GM23248 (cell line): Measurements from ENCODE around the gene FAM114A1. TPM values are rescaled to one million over a fixed set of nuclear protein-coding genes. Genes with fewer than 3 reads are reported as not detected.

ENCODE experiments used
- DNase-seq: peaks from one replicate; pipeline ENCODE4 v3.0.0-alpha.2; 2015
- H2AFZ ChIP-seq: fragments of 200-600 bp; sonication (generic); 2 replicates; pipeline ENCODE4 v1.6.1; 2016; ENCODE audit warnings: antibody characterized with exemption
- H3F3A ChIP-seq: fragments of 200-600 bp; sonication (generic); 2 replicates; pipeline ENCODE4 v1.6.1; 2016; ENCODE audit warnings: mild to moderate bottlenecking, antibody characterized with exemption, mixed run types; ENCODE audit not compliant: insufficient read depth
- H3K27ac ChIP-seq: fragments of 200-600 bp; sonication (generic); 2 replicates; pipeline ENCODE4 v1.5.1; 2016; ENCODE audit warnings: mild to moderate bottlenecking
- H3K27me3 ChIP-seq: fragments of 200-600 bp; sonication (generic); replicated peaks from 2 replicates; pipeline ENCODE4 v1.6.1; 2016; ENCODE audit warnings: mild to moderate bottlenecking; ENCODE audit not compliant: insufficient read depth
- H3K36me3 ChIP-seq: fragments of 200-600 bp; sonication (generic); 2 replicates; pipeline ENCODE4 v1.6.1; 2016; ENCODE audit warnings: low read depth, mild to moderate bottlenecking
- H3K4me1 ChIP-seq: fragments of 200-600 bp; sonication (generic); 2 replicates; pipeline ENCODE4 v1.6.1; 2016; ENCODE audit warnings: mild to moderate bottlenecking; ENCODE audit not compliant: insufficient read depth
- H3K4me2 ChIP-seq: fragments of 200-600 bp; sonication (generic); one replicate; pipeline ENCODE4 v1.6.1; 2016; ENCODE audit warnings: mild to moderate bottlenecking; ENCODE audit not compliant: unreplicated experiment
- H3K4me3 ChIP-seq: fragments of 200-600 bp; sonication (generic); 2 replicates; pipeline ENCODE4 v1.5.1; 2016; ENCODE audit warnings: mild to moderate bottlenecking
- H3K79me2 ChIP-seq: fragments of 200-600 bp; sonication (generic); 2 replicates; pipeline ENCODE4 v1.6.1; 2016; ENCODE audit warnings: mild to moderate bottlenecking; ENCODE audit not compliant: insufficient read depth
- H3K9ac ChIP-seq: fragments of 200-600 bp; sonication (generic); 2 replicates; pipeline ENCODE4 v1.6.1; 2016; ENCODE audit warnings: mild to moderate bottlenecking
- H3K9me2 ChIP-seq: fragments of 200-600 bp; sonication (generic); 2 replicates; pipeline ENCODE4 v1.6.1; 2016; ENCODE audit warnings: mixed run types, mild to moderate bottlenecking, moderate library complexity; ENCODE audit not compliant: insufficient read depth
- H3K9me3 ChIP-seq: fragments of 200-600 bp; sonication (generic); one replicate; pipeline ENCODE4 v1.6.1; 2017; ENCODE audit warnings: low read depth
- H4K20me1 ChIP-seq: fragments of 200-600 bp; sonication (generic); 2 replicates; pipeline ENCODE4 v1.6.0; 2016; ENCODE audit not compliant: insufficient read depth
- EZH2 ChIP-seq: fragments of 200-600 bp; sonication (generic); IDR thresholded peaks from 2 replicates; pipeline ENCODE4 v1.6.1; 2018; ENCODE audit warnings: antibody characterized with exemption, mild to moderate bottlenecking; ENCODE audit not compliant: insufficient read depth, poor library complexity, severe bottlenecking
- EZH2phosphoT487 ChIP-seq: fragments of 200-600 bp; sonication (generic); IDR thresholded peaks from 2 replicates; pipeline ENCODE4 v1.6.1; 2018; ENCODE audit warnings: antibody characterized with exemption, moderate library complexity, mild to moderate bottlenecking, low read depth; ENCODE audit not compliant: insufficient read depth
- WGBS, 2 experiments: methylation state at CpG; one replicate each; pipeline ENCODE4 v1.1.6; 2015 to 2017; ENCODE audit warnings: low lambda C conversion rate in 2 of 2, low coverage in 1 of 2; ENCODE audit errors: missing lambda C conversion rate in 2 of 2; 5-methylcytosine and 5-hydroxymethylcytosine counted together
- in situ Hi-C: fragments of 300-500 bp; cut with MboI; formaldehyde crosslinking; loops from 2 replicates; pipeline ENCODE4 v1.15.0; 2020
- polyA plus RNA-seq: library from polyadenylated mRNA; unstranded; fragments of >200 nt; fragmentation: Nextera tagmentation; extraction: Ambion mirVana; gene quantifications from 2 replicates; pipeline ENCODE4 v1.2.1, GENCODE V29; 2016
- total RNA-seq: library from RNA; depleted of rRNA; stranded (reverse); fragments of >200 nt; shearing (Covaris generic); gene quantifications from 2 replicates; pipeline ENCODE4 v1.2.3, GENCODE V29; 2014

The FAM114A1 gene
- total and polyA plus RNA-seq, 2 experiments from 2014 or later = 237 to 318 TPM

GRCh38 chr4:38982361-38983095 lies 114.9 kb downstream of the FAM114A1 start:
- H3K9ac ChIP-seq = no peak overlapping the region
- no peak for TF ChIP-seq EZH2
- TF ChIP-seq EZH2phosphoT487 = no peak
- no peak overlapping the region for H3K4me3 ChIP-seq
- H3K36me3 ChIP-seq = no peaks in the 10 kb centered on the region
- peak; percentile 85 for DNase-seq
- H3K9me3 ChIP-seq = no peaks in the 10 kb centered on the region
- peaks cover 42% of the 10 kb centered on the region for H3F3A ChIP-seq
- H3K79me2 ChIP-seq = no peaks in the 10 kb centered on the region
- in situ Hi-C loops = no loop called here
- no peaks in the 10 kb centered on the region for H3K27me3 ChIP-seq
- peak overlapping the region; percentile 16 for H3K4me2 ChIP-seq
- H2AFZ ChIP-seq = no peak overlapping the region
- WGBS, 2 experiments = 48 to 62% methylated on average over 5 of the region's 5 CpGs
- H3K27ac ChIP-seq = no peak overlapping the region
- no peaks in the 10 kb centered on the region for H3K9me2 ChIP-seq
- peaks cover 50% of the 10 kb centered on the region for H3K4me1 ChIP-seq
- H4K20me1 ChIP-seq = no peaks in the 10 kb centered on the region

GRCh38 chr4:38983291-38983690 lies 115.7 kb downstream of the FAM114A1 start:
- in situ Hi-C loops = no loop called here
- no peaks in the 10 kb centered on the region for H3K9me2 ChIP-seq
- 76 to 83% methylated on average over 6 of the region's 6 CpGs for WGBS, 2 experiments

DNA sequence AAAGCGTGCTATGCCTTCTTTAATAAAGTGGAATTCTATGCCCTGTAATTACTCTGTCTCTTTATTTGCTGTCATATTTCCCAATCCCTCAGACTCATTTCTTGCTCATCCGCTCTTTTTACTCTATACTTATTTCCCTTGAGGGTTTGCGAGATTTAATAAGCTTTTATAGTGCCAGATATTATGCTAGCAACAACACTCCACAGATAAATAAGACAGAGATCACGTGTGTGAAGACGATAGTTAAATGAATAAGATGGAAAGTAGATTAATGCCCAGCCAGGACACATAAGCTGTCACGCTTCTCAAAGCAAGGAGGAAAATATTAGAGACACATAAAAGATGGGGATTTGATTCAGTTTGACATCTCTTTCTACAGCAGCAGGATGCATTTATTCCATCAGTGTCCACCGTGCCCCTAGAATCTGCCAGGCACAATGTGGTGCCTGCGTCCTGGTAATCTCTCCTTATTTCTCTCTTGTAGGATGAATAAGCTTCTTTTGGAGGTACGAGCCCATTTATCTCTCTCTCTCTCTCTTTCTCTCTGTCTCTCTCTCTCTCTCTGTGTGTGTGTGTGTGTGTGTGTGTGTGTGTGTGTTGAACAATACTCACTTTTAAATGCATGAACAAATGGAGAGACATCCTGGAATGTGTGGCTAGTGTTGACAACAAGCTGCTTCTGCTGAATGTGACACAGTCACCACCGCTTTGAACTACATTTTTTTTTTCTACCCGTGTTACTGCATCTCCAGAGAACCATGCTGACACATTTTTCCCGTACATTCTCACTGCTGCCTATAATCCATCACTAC lies 116.4 kb downstream of the FAM114A1 start:
- whole genome bisulfite sequencing, 2 experiments = 56 to 57% methylated on average over 12 of the region's 12 CpGs
- Histone ChIP-seq H3K27ac (peak overlapping the region; percentile 17), H3K9ac (no peak overlapping the region; the same call in 1 of the 2 replicates), H3K79me2 (no peaks in the 10 kb centered on the region), H3K4me3 (no peak overlapping the region), H3K27me3 (no peaks in the 10 kb centered on the region), H3K36me3 (no peaks in the 10 kb centered on the region), H3K4me1 (peaks cover 50% of the 10 kb centered on the region), H3K9me3 (no peaks in the 10 kb centered on the region), H2AFZ (peak overlapping the region; percentile 31; the same call in 1 of the 2 replicates), H3F3A (peaks cover 42% of the 10 kb centered on the region), H4K20me1 (no peaks in the 10 kb centered on the region), H3K9me2 (no peaks in the 10 kb centered on the region), H3K4me2 (no peak overlapping the region)
- in situ Hi-C loops = no loop called here
- TF ChIP-seq EZH2 (no peak), EZH2phosphoT487 (peak; percentile 72; the same call in 1 of the 2 replicates)
- DNase-seq = peak; percentile 70

More at GRCh38 chr4:38983291-38983690, 115.7 kb downstream of the FAM114A1 start:
- DNase-seq = no peak
- H3K79me2 ChIP-seq = no peaks in the 10 kb centered on the region
- H3K4me2 ChIP-seq = no peak overlapping the region
- H3K4me1 ChIP-seq = peaks cover 50% of the 10 kb centered on the region
- no peak overlapping the region for H3K9ac ChIP-seq
- no peaks in the 10 kb centered on the region for H3K9me3 ChIP-seq
- H3F3A ChIP-seq = peaks cover 42% of the 10 kb centered on the region
- no peaks in the 10 kb centered on the region for H3K36me3 ChIP-seq
- no peak overlapping the region for H3K27ac ChIP-seq
- no peaks in the 10 kb centered on the region for H3K27me3 ChIP-seq
- no peak overlapping the region for H2AFZ ChIP-seq
- no peak for TF ChIP-seq EZH2phosphoT487
- no peak for TF ChIP-seq EZH2
- H4K20me1 ChIP-seq = no peaks in the 10 kb centered on the region
- no peak overlapping the region for H3K4me3 ChIP-seq

DNA sequence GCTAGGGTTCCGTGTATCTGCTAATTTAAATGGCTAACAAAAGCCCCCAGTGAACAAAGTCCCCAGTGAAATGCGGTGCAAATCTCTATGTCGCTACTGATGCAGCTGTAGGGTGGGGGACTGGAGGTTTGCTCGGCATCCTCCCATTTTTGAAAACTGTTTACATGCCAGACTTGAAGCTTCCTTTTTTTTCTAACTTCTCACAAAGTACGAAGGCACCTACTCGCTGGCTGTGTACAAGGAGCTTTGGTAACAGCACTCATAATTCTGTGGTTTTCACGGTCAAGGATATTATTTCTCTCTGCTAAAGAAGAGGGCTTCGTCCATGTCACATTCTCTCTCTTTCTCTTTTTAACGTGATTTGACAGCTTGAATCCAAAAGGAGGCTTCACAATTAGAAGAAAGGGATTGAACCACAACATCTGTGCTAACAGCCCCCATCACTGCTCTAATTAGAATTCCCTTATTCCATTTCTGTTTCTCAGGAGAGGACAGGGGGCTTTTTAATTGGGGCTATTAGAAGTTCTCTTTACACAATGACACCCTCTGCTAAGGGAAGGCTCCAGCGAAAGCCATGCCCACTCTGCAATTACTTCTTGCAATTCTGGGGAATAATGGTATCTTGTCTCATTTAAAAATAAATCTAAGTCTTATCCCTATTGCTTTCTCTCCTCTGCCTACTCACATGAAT lies 117.9 kb downstream of the FAM114A1 start:
- in situ Hi-C loops = no loop called here
- TF ChIP-seq EZH2 = no peak
- no peak for TF ChIP-seq EZH2phosphoT487
- H3K27me3 ChIP-seq = no peaks in the 10 kb centered on the region
- no peaks in the 10 kb centered on the region for H3K9me3 ChIP-seq
- no peak overlapping the region for H2AFZ ChIP-seq
- H3K9me2 ChIP-seq = no peaks in the 10 kb centered on the region
- DNase-seq = no peak
- no peak overlapping the region for H3K27ac ChIP-seq
- WGBS, 2 experiments = 91 to 93% methylated on average over 10 of the region's 10 CpGs
- H3K4me2 ChIP-seq = no peak overlapping the region
- H3K9ac ChIP-seq = no peak overlapping the region
- H3K36me3 ChIP-seq = no peaks in the 10 kb centered on the region
- no peaks in the 10 kb centered on the region for H3K79me2 ChIP-seq
- no peak overlapping the region for H3K4me3 ChIP-seq
- peaks cover 31% of the 10 kb centered on the region for H3F3A ChIP-seq
- peaks cover 40% of the 10 kb centered on the region for H3K4me1 ChIP-seq
- H4K20me1 ChIP-seq = no peaks in the 10 kb centered on the region
